ENCODE data around the gene GGA3.

Gene GGA3

GRCh38 chr17:75246404-75246803, 15.0 kb downstream of the GGA3 start:
- DNase-seq (ENCODE audit: low read depth), result no peak

DNA sequence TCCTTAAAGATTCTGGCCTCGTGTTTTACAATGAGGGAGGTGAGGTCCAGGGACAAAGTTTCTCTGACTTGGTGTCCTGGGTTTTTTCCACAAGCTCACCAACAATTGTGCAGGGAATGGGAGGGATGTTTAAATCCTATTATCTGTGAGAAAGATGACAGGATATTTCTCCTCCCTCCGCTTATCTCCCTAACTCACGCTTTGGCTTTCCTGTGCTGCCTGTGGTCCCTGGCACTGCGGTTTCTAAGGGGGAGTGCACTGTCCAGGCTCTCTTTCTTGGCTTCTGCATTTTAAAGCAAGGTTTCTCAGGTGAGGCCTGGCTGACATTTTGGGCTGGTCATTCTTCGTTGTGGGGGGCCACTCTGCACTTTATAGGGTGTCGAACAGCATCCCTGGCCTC, 16.4 kb downstream of the GGA3 start:
- no peak for DNase-seq (ENCODE audit: low read depth)

GRCh38 chr17:75244133-75244866, 17.1 kb downstream of the GGA3 start:
- DNase-seq (ENCODE audit: low read depth), result no peak

GRCh38 chr17:75242461-75243042, 18.9 kb downstream of the GGA3 start:
- no peak for DNase-seq (ENCODE audit: low read depth)

GRCh38 chr17:75241996-75242460, 19.4 kb downstream of the GGA3 start:
- DNase-seq (ENCODE audit: low read depth), result peak; percentile 71

GRCh38 chr17:75241502-75241901, 19.9 kb downstream of the GGA3 start:
- no peak for DNase-seq (ENCODE audit: low read depth)

DNA sequence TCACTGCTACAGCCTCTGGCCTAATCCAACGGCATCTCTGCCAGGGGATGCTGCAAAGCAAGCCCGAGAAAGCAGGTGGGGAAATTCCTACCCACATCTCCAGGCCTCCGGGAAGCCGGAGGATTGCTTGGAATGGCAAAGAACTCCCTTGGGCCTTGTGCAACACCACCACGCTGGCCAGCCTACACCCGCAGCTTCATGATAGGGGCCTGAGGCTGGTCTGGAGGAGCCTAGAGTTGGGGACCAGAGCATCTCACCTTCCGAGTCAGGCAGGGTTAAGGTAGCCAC, 20.3 kb downstream of the GGA3 start:
- DNase-seq (ENCODE audit: low read depth), result no peak

- DNase-seq (ENCODE audit: low read depth), result peak; percentile 67
Observed at GRCh38 chr17:75240394-75241142, 20.8 kb downstream of the GGA3 start.

DNA sequence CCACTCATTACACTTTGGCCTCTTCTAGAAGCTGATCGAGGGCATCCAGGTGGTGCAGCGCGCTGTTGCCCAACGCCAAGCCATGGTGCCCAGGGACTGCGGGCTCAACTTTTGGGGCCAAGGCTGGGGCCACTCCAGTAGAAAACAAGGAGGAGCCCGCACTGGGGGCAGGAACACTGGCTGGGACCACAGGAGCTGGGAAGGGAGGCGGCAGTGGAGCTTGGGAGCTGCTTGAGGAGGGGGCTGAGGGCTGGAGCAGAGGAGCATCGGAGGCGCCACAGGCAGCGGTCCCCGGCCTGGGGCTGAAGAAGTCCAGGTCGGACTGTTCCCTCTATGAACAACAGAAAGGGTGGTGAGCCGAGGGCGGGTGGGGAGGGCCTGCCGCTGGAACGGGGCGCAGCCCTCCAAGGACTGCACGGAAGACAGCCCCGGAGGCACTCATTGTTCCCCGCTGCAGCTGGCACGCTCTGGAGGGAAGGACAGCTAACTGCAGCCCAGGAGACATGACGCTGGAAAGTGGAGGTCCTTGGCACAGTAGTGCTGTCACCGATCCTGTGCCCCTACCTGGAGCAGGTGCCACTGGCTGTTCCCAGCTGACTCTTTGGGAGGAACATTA, 21.5 kb downstream of the GGA3 start:
- DNase-seq (ENCODE audit: low read depth), result no peak

DNA sequence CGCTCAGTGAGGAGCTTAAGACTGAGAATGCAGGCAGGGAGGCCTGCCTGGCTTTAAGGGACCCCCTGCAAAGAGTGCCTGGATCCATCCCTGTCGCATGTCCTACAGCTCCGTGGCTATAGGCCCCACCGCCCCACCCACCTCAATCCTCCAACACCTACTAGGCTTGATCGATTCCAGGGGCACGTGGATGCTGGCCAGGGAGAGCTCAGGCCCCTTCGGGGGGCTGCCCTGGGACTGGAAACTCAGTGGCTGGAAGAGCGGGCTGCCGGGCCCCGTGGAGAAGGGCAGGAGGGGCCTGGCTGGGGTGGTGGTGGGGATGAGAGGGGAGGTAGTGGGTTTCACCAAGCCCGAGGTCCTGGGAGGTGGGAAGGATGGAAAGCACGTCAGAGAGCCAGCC, 22.2 kb downstream of the GGA3 start:
- no peak for DNase-seq (ENCODE audit: low read depth)

DNA sequence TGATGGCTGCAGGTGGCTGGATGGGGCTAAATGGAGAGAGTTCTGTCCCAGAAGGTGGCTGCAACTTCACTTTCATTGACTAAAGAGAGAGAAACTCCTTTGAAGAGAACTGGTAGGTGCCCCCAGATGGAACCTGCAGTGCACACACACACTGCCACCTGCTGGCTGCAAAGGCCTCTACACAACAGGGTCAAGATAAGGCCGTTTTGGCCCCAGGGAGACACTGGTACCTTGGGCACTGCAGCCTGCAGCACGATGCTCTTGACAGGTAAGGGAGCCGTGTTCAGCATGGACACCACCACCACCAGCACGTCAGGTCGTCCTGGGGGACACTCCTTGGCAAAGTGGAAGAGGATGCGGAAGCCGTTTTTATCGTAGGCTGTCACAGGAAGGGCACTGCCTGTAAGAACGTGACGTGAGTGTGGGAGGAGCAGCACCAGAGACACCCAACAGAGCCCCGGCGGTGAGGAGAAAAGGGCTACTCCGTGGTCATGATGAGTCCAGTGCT, 22.7 kb downstream of the GGA3 start:
- peak; percentile 84 for DNase-seq (ENCODE audit: low read depth)

GRCh38 chr17:75238020-75238580, 23.3 kb downstream of the GGA3 start:
- no peak for DNase-seq (ENCODE audit: low read depth)

DNA sequence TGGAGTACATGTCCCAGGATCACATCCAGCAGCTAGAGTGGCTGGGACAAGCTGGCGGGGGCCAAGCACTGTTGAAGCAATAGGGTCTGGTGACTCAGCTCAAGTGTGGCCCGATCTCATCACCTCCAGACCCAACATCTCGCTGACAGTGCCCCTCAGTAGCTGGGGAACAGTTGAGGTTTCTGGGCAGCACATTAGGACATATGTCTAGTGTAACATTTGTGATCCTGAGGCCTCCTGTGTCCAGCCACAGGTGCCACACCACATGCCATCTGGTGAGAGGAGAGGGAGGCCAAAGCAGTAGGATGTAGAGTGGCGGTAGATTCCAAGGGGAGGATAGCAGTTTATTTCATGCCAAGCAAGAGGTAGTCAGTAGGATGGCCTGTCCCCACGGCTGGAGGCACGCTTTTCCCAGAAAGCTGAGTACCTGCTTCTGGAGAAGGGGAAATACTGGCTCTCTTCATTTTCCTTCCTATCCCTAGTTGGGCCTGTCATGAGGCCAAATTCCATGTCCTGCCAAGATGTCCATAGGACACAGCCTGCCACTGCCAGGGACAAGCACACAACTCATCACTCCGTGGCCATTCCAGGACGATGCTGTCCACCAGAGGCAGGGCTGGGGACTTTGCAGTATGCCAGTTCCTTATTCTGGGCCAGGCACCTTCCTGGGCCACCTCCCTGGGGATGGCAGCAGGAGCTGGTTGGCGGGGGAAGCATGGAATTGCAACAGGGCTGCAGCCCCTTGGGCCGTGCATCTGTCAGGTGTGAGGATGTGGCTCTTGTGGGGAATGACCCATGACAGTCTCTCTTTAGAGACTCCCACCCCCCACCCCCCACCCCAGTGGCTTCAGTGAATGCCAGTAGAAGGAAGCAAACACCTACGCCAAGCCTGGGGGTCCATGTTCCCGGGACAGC, 24.0 kb downstream of the GGA3 start:
- no peak for DNase-seq (ENCODE audit: low read depth)

- no peak for DNase-seq (ENCODE audit: low read depth)
Observed at GRCh38 chr17:75232786-75233185, 28.6 kb downstream of the GGA3 start.

DNA sequence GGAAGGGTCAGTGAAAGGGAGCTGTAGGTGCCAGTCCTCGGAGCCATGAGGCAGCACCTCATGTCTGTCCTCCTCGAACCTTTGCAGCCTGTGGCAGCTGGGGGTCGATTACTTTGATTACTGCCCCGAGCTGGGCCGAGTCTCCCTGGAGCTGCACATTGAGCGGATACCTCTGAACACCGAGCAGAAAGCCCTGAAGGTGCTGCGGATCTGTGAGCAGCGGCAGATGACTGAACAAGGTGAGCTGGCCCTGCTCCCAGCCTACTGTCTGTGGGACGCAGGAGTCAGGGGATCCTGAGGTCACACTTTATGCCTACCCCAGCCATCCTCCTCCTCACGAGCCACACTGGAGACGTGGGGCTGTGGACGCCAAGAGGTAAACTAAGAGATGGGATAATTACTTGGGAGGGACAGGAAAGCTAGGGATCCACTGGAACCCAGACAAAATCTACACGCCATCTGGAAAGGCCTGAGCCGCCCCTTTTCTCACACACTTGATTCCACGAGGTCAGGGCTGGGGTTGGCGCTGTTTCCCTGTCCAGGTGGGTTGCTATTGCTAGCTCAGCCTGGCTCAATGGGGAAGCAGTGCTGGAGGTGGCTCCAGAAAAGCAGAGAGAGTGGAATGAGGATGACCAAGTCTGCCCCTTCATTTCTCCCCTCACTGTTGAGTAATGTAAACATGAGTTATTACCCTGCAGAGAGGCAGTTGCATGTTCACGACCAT, 29.5 kb downstream of the GGA3 start:
- no peak for DNase-seq (ENCODE audit: low read depth)

GRCh38 chr17:75231071-75231470, 30.3 kb downstream of the GGA3 start:
- no peak for DNase-seq (ENCODE audit: low read depth)

- no peak for DNase-seq (ENCODE audit: low read depth)
Observed at GRCh38 chr17:75228847-75229246, 32.6 kb downstream of the GGA3 start.

DNA sequence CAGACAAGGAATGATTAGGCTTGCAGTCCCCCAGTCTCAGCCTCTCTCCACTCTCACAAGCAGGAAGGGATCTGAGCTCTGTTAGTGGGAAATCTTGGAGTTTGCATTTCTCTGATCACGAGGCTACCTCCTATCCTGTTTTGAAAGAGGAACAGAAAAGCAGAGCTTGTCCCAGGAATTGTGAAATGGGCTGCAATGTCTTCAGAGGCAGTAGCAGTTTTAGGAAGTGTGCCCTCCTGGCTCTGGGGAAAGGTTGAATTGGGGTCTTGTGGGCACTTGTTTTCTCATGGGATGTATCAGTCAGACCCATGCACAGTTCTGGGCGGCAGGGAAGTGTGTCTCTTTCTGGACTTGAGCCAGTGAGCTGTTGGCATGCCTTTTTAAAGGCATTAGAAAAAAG, 33.1 kb downstream of the GGA3 start:
- no peak for DNase-seq (ENCODE audit: low read depth)

DNA sequence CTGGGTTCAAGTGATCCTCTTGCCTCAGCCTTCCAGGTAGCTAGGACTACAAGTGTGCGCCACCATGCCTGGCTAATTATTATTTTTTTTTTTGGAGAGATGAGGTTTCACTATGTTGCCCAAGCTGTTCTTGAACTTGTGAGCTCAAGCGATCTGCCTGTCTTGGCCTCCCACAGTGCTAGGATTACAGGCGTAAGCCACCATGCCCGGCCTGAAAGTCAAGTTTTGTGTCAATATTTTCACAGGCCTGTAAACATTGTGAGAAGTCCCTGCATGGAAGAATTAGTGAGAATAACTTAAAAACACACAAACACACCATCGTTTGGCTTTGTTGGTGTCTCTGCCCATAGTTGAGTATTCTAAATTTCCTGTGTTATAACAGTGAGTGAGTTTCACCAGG, 33.7 kb downstream of the GGA3 start:
- no peak for DNase-seq (ENCODE audit: low read depth)

DNA sequence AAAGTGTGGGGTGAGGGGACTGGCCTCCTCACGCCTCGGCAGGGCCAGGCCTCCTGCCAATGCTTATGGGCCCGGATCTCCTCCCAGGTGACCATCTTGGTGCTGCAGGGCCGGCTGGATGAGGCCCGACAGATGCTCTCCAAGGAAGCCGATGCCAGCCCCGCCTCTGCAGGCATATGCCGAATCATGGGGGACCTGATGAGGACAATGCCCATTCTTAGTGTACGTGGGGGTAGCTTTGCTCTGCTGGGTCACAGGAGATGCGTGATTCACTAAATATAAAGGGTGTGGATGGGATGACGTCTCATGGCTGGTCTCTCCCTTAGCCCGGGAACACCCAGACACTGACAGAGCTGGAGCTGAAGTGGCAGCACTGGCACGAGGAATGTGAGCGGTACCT, 36.4 kb downstream of the GGA3 start:
- DNase-seq (ENCODE audit: low read depth), result no peak

DNA sequence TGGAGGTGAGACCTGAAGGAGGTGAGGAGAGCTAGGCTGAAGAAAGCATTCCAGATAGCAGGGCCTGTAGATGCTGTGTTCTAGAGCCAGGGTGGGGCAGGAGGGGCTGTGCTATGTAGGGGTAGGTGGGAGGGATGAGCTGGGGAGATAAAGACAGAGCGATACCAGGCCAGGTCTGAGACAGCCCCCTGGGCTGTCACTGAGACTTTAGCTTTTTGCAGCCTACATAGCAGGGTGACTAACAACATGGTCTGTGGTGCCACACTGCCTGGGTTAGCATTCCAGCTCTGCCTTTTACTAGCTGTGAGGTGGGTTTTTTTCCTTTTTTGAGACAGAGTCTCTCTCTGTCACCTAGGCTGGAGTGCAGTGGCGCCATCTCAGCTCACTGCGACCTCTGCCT, 41.6 kb downstream of the GGA3 start:
- DNase-seq (ENCODE audit: low read depth), result no peak
